Neuron (in vitro differentiated cells): ENCODE data around the gene CCDC195.

Experiments
- H2AFZ ChIP-seq: one replicate; pipeline ENCODE4 v1.6.1; 2013; ENCODE audit warnings: low read depth, mild to moderate bottlenecking, inconsistent platforms, low read length, moderate library complexity
- H3K27me3 ChIP-seq: one replicate; pipeline ENCODE4 v1.6.1; 2013; ENCODE audit warnings: low read length; ENCODE audit not compliant: insufficient read depth
- H3K36me3 ChIP-seq: one replicate; pipeline ENCODE4 v1.6.1; 2013; ENCODE audit warnings: low read length; ENCODE audit not compliant: insufficient read depth
- H3K4me1 ChIP-seq: one replicate; pipeline ENCODE4 v1.6.1; 2013; ENCODE audit warnings: low read length; ENCODE audit not compliant: insufficient read depth
- H3K4me3 ChIP-seq: 2 replicates; pipeline ENCODE4 v1.5.1; 2013; ENCODE audit warnings: mild to moderate bottlenecking, low read length, moderate library complexity
- H3K9me3 ChIP-seq: one replicate; pipeline ENCODE4 v1.6.1; 2013; ENCODE audit warnings: low read length

The CCDC195 gene

GRCh38 chr2:224723586-224724217 is 7.5 kb upstream of the CCDC195 start:
- Histone ChIP-seq H3K4me3 (no peak overlapping the region), H3K9me3 (peaks cover 2% of the 10 kb centered on the region), H3K27me3 (no peaks in the 10 kb centered on the region), H3K36me3 (no peaks in the 10 kb centered on the region), H2AFZ (no peak overlapping the region), H3K4me1 (no peaks in the 10 kb centered on the region)

- Histone ChIP-seq H3K9me3 (peaks cover 2% of the 10 kb centered on the region), H3K36me3 (no peaks in the 10 kb centered on the region), H3K4me3 (no peak overlapping the region), H3K4me1 (no peaks in the 10 kb centered on the region), H3K27me3 (no peaks in the 10 kb centered on the region), H2AFZ (no peak overlapping the region)
Observed at GRCh38 chr2:224722770-224723169, 6.6 kb upstream of the CCDC195 start.

- H3K36me3 ChIP-seq, result no peaks in the 10 kb centered on the region
- H2AFZ ChIP-seq, result no peak overlapping the region
- no peaks in the 10 kb centered on the region for H3K27me3 ChIP-seq
- H3K4me1 ChIP-seq, result no peaks in the 10 kb centered on the region
- no peak overlapping the region for H3K4me3 ChIP-seq
- peaks cover 2% of the 10 kb centered on the region for H3K9me3 ChIP-seq
Observed at GRCh38 chr2:224722250-224722649, 6.1 kb upstream of the CCDC195 start.

GRCh38 chr2:224716921-224717320 is 756 bp upstream of the CCDC195 start:
- Histone ChIP-seq H3K27me3 (no peaks in the 10 kb centered on the region), H3K4me3 (no peak overlapping the region), H3K4me1 (no peaks in the 10 kb centered on the region), H3K36me3 (no peaks in the 10 kb centered on the region), H2AFZ (no peak overlapping the region), H3K9me3 (no peaks in the 10 kb centered on the region)

GRCh38 chr2:224711859-224712665 is 4.1 kb downstream of the CCDC195 start:
- H3K9me3 ChIP-seq, result no peaks in the 10 kb centered on the region
- H3K27me3 ChIP-seq, result no peaks in the 10 kb centered on the region
- H3K4me3 ChIP-seq, result no peak overlapping the region
- no peaks in the 10 kb centered on the region for H3K36me3 ChIP-seq
- H3K4me1 ChIP-seq, result no peaks in the 10 kb centered on the region
- H2AFZ ChIP-seq, result no peak overlapping the region

GRCh38 chr2:224711381-224711780 is 4.8 kb downstream of the CCDC195 start:
- Histone ChIP-seq H3K4me3 (no peak overlapping the region), H3K9me3 (no peaks in the 10 kb centered on the region), H3K36me3 (no peaks in the 10 kb centered on the region), H2AFZ (no peak overlapping the region), H3K4me1 (no peaks in the 10 kb centered on the region), H3K27me3 (no peaks in the 10 kb centered on the region)

- H3K27me3 ChIP-seq, result no peaks in the 10 kb centered on the region
- no peak overlapping the region for H2AFZ ChIP-seq
- H3K4me1 ChIP-seq, result no peaks in the 10 kb centered on the region
- H3K4me3 ChIP-seq, result no peak overlapping the region
- H3K9me3 ChIP-seq, result no peaks in the 10 kb centered on the region
- no peaks in the 10 kb centered on the region for H3K36me3 ChIP-seq
Observed at GRCh38 chr2:224709301-224709700, 6.9 kb downstream of the CCDC195 start.

- Histone ChIP-seq H3K36me3 (no peaks in the 10 kb centered on the region), H3K27me3 (no peaks in the 10 kb centered on the region), H2AFZ (no peak overlapping the region), H3K4me1 (peaks cover 4% of the 10 kb centered on the region), H3K9me3 (no peaks in the 10 kb centered on the region), H3K4me3 (no peak overlapping the region)
Observed at GRCh38 chr2:224694502-224694901, 21.7 kb downstream of the CCDC195 start.

- H3K27me3 ChIP-seq, result no peaks in the 10 kb centered on the region
- no peak overlapping the region for H3K4me3 ChIP-seq
- H3K4me1 ChIP-seq, result peaks cover 6% of the 10 kb centered on the region
- no peaks in the 10 kb centered on the region for H3K9me3 ChIP-seq
- no peak overlapping the region for H2AFZ ChIP-seq
- no peaks in the 10 kb centered on the region for H3K36me3 ChIP-seq
Observed at GRCh38 chr2:224691563-224691962, 24.6 kb downstream of the CCDC195 start.

- Histone ChIP-seq H3K36me3 (no peaks in the 10 kb centered on the region), H2AFZ (no peak overlapping the region), H3K9me3 (no peaks in the 10 kb centered on the region), H3K4me1 (peaks cover 6% of the 10 kb centered on the region), H3K4me3 (no peak overlapping the region), H3K27me3 (no peaks in the 10 kb centered on the region)
Observed at GRCh38 chr2:224690868-224691267, 25.3 kb downstream of the CCDC195 start.

GRCh38 chr2:224689539-224689938 is 26.6 kb downstream of the CCDC195 start:
- Histone ChIP-seq H2AFZ (no peak overlapping the region), H3K9me3 (no peaks in the 10 kb centered on the region), H3K4me1 (peaks cover 6% of the 10 kb centered on the region), H3K36me3 (no peaks in the 10 kb centered on the region), H3K27me3 (no peaks in the 10 kb centered on the region), H3K4me3 (no peak overlapping the region)

GRCh38 chr2:224688997-224689396 is 27.2 kb downstream of the CCDC195 start:
- Histone ChIP-seq H3K36me3 (no peaks in the 10 kb centered on the region), H3K4me3 (no peak overlapping the region), H3K9me3 (no peaks in the 10 kb centered on the region), H2AFZ (no peak overlapping the region), H3K27me3 (no peaks in the 10 kb centered on the region), H3K4me1 (peaks cover 6% of the 10 kb centered on the region)

- Histone ChIP-seq H3K27me3 (no peaks in the 10 kb centered on the region), H3K4me3 (no peak overlapping the region), H3K36me3 (no peaks in the 10 kb centered on the region), H2AFZ (no peak overlapping the region), H3K4me1 (peaks cover 6% of the 10 kb centered on the region), H3K9me3 (no peaks in the 10 kb centered on the region)
Observed at GRCh38 chr2:224687156-224687555, 29.0 kb downstream of the CCDC195 start.
